ENCODE data around the gene FGFBP1. TPM values are rescaled to one million over a fixed set of nuclear protein-coding genes. Genes with fewer than 3 reads are reported as not detected.

The FGFBP1 gene
- total RNA-seq: 1,548 and 1,770 TPM in 2 replicates

DNA sequence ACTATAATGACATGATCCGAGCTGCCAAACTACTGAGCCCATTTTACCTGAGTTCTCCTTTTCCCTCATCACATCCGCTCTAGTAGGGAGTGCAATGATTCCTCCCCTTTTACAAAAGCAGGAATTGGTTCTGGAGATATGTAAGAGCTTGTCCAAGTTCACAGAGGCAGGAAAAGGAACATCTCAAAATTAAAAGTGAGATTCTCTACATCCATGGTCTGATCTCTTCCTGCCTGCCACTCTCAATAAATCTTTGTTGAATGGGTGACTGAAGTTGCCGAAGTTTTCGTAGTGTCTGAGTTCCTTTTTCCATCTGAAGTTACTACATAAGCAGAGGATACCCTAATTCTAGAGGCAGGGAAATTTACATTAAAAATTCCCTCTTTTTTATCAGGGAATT, at the start of gene FGFBP1:
TSS of gene FGFBP1 (minus strand) at position 101 of the 400 bp plus-strand sequence. CDS start 2,108 bp downstream, outside the sequence.

DNA sequence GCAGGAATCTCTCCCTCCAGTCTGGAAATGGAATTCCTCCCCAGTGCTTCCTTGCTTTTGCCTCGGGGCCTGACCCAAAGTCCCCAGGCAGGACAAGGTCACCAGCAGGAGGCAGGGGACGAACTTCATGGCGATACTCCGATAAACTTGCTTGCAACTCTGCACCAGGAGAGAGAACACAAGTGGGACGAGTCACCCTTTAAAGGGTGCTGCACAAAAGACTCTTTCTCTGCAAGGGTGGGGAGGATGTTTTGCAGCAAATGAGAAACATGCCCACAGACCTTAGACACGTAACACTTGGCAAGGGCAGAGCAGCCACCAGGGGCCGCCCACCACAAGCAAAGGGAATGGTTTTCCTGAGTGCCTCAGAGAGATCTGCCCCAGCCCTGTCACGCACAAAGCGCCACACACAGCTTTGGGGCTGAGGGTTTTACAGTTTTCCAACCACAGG, 24.5 kb upstream of the FGFBP1 start, which contains the start of gene FGFBP2:
TSS of gene FGFBP2 (minus strand) at position 175 of the 451 bp plus-strand sequence. CDS start at position 129, 46 bp downstream.

Other genes starting within 250 kb of the FGFBP1 start
- 0.46 and 1.7 TPM in 2 replicates for gene BST1, start 235.7 kb downstream of the FGFBP1 start, total RNA-seq
- gene CD38, start 160.4 kb downstream of the FGFBP1 start, total RNA-seq: not detected in 2 replicates
- gene FGFBP2, start 24.4 kb upstream of the FGFBP1 start, total RNA-seq: not detected in 2 replicates
- not detected in 2 replicates for gene PROM1, start 145.3 kb upstream of the FGFBP1 start, total RNA-seq